Testis (tissue), 3 donors: ENCODE measurements around the gene C5orf63. TPM values are rescaled to one million over a fixed set of nuclear protein-coding genes. Genes with fewer than 3 reads are reported as not detected.
"Not testable (repeated sequence)": the region's sequence is repeated elsewhere in the genome, so short reads cannot be mapped to it uniquely, and the experiment has no call there.

ENCODE experiments used
- DNase-seq: peaks from one replicate; pipeline ENCODE4 v3.0.0-alpha.2; 2019
- H3K27ac ChIP-seq, 2 donors: fragments of 200-600 bp; sonication (generic); one replicate each; pipeline ENCODE4 v1.5.1; 2019
- H3K27me3 ChIP-seq: fragments of 200-600 bp; sonication (generic); one replicate; pipeline ENCODE4 v1.5.1; 2019
- H3K36me3 ChIP-seq: fragments of 200-600 bp; sonication (generic); one replicate; pipeline ENCODE4 v1.5.1; 2017; ENCODE audit warnings: low read depth; ENCODE audit errors: missing control alignments
- H3K4me1 ChIP-seq: fragments of 200-600 bp; sonication (generic); one replicate; pipeline ENCODE4 v1.5.1; 2019
- H3K4me3 ChIP-seq, 2 donors: fragments of 200-600 bp; sonication (generic); one replicate each; pipeline ENCODE4 v1.5.1; 2017 to 2019
- H3K9me3 ChIP-seq: fragments of 200-600 bp; sonication (generic); one replicate; pipeline ENCODE4 v1.5.1; 2017
- POLR2A ChIP-seq: fragments of 450-650 bp; IDR thresholded peaks from one replicate; pipeline ENCODE4 v1.6.1; 2017; ENCODE audit warnings: antibody characterized with exemption, mild to moderate bottlenecking, moderate library complexity
- WGBS, 2 donors: methylation state at CpG; one replicate each; pipeline ENCODE4 v1.1.5; 2018; 5-methylcytosine and 5-hydroxymethylcytosine counted together
- intact Hi-C: fragments of 100-400 bp; cut with DNase I; formaldehyde crosslinking; loops from one replicate; pipeline ENCODE4 v1.15.1; 2023; ENCODE audit warnings: low total_unique reads
- polyA plus RNA-seq: library from polyadenylated mRNA; stranded (reverse); fragments of 350-450 nt; fragmentation: Illumina TruSeq; extraction: RNeasy Lipid Tissue Mini Kit (QIAGEN cat#74804); gene quantifications from one replicate; pipeline ENCODE4 v1.2.3, GENCODE V29; 2014; ENCODE audit warnings: low read depth, low replicate concordance; ENCODE audit not compliant: insufficient read depth
- total RNA-seq, 2 donors: library from RNA; depleted of rRNA; stranded (reverse); fragments of >200 nt; gene quantifications; one replicate each; pipeline ENCODE4 v1.2.3, GENCODE V29; 2016
- TF ChIP-seq, protein P1 (sequence below), 3 experiments: fragments of 450-650 bp in 2 of 3; fragments of 200-600 bp in 1 of 3; sonication (generic) in 1 of 3; IDR thresholded peaks; one replicate each; pipeline ENCODE4 v1.5.1; 2016 to 2019; ENCODE audit warnings: antibody characterized with exemption in 3 of 3, mild to moderate bottlenecking in 2 of 3, moderate library complexity in 1 of 3

C5orf63 gene
- total and polyA plus RNA-seq, 3 donors from 2014 or later = 17.8 to 27.4 (median 18.9) TPM

- Histone ChIP-seq H3K27ac (peak overlapping the region in 1 of 2 donors; percentile 13), H3K9me3 (no peaks in the 10 kb centered on the region), H3K4me3 (no peak overlapping the region), H3K4me1 (peaks cover 11% of the 10 kb centered on the region), H3K27me3 (no peaks in the 10 kb centered on the region), H3K36me3 (no peaks in the 10 kb centered on the region)
- DNase-seq = no peak
- whole genome bisulfite sequencing, 2 donors = 79% methylated on average over 6 of the region's 6 CpGs
- no peak for TF ChIP-seq POLR2A
- TF ChIP-seq, protein P1, sequence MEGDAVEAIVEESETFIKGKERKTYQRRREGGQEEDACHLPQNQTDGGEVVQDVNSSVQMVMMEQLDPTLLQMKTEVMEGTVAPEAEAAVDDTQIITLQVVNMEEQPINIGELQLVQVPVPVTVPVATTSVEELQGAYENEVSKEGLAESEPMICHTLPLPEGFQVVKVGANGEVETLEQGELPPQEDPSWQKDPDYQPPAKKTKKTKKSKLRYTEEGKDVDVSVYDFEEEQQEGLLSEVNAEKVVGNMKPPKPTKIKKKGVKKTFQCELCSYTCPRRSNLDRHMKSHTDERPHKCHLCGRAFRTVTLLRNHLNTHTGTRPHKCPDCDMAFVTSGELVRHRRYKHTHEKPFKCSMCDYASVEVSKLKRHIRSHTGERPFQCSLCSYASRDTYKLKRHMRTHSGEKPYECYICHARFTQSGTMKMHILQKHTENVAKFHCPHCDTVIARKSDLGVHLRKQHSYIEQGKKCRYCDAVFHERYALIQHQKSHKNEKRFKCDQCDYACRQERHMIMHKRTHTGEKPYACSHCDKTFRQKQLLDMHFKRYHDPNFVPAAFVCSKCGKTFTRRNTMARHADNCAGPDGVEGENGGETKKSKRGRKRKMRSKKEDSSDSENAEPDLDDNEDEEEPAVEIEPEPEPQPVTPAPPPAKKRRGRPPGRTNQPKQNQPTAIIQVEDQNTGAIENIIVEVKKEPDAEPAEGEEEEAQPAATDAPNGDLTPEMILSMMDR (IDR thresholded peaks at IDR 0.05) = no peak
- intact Hi-C loops = no loop called here
Observed at GRCh38 chr5:127008300-127008975, 64.9 kb downstream of the C5orf63 start.

- no peak overlapping the region for H3K27ac ChIP-seq
- TF ChIP-seq POLR2A = no peak
- TF ChIP-seq, protein P1 (IDR thresholded peaks at IDR 0.05) = no peak
- H3K9me3 ChIP-seq = no peaks in the 10 kb centered on the region
- no peak for DNase-seq
- H3K36me3 ChIP-seq = no peaks in the 10 kb centered on the region
- H3K27me3 ChIP-seq = no peaks in the 10 kb centered on the region
- H3K4me1 ChIP-seq = peaks cover 7% of the 10 kb centered on the region
- intact Hi-C loops = no loop called here
- H3K4me3 ChIP-seq = no peak overlapping the region
- 81 to 90% methylated on average over 1 of the region's 1 CpG for WGBS, 2 donors
Observed at GRCh38 chr5:127007522-127007921, 65.8 kb downstream of the C5orf63 start.

DNA sequence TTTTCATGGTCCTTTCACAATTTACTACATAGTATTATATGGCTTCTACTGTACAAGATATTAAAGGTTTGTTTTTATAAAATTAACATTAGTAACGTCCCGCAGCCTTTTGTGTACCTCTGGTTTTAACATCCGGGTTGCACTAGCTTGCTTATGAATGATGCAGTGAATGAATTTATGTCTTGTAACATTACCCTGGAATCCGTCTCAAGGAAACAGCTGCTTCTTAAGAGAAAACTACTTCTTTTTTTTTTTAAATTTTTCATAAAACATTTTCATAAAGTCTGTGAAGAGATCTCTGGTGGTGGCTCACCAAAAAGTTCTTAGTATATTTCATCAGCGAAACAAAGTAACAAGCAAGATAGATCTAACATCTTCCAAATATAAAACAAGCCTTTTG lies 66.6 kb downstream of the C5orf63 start:
- WGBS, 2 donors = 17 to 32% methylated on average over 5 of the region's 5 CpGs
- DNase-seq = no peak
- no peaks in the 10 kb centered on the region for H3K36me3 ChIP-seq
- intact Hi-C loops = no loop called here
- H3K4me1 ChIP-seq = peaks cover 4% of the 10 kb centered on the region
- H3K27ac ChIP-seq = peak overlapping the region; percentile 9 to 28
- H3K9me3 ChIP-seq = no peaks in the 10 kb centered on the region
- no peak for TF ChIP-seq POLR2A
- TF ChIP-seq, protein P1 (IDR thresholded peaks at IDR 0.05) = no peak
- no peaks in the 10 kb centered on the region for H3K27me3 ChIP-seq
- no peak overlapping the region for H3K4me3 ChIP-seq

GRCh38 chr5:127005282-127005681 lies 68.0 kb downstream of the C5orf63 start:
- intact Hi-C loops, H3K36me3 ChIP-seq, H3K9me3 ChIP-seq, H3K27me3 ChIP-seq, DNase-seq, H3K27ac ChIP-seq, H3K4me1 ChIP-seq, H3K4me3 ChIP-seq: not testable (repeated sequence)
- 90 to 93% methylated on average over 3 of the region's 3 CpGs for WGBS, 2 donors

DNA sequence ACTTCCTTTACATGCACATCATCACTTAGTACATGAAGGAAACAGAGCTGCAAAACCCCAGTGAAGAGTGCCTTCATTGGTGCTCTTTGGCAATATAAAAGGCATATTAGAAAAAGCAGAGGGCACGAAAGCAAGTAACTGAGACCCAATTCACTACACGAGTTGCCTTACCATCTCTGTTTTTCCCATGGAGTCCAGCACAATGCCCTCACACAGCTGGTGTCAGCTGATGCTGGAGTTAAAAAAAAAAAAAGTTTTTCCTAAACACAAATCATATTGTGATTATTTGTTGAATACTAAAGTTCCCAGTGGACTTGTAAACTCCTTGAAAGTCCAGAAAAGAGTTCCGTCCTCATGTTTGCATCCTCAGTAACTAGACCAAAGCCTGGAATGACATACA lies 68.6 kb downstream of the C5orf63 start:
- H3K27me3 ChIP-seq = no peaks in the 10 kb centered on the region
- TF ChIP-seq, protein P1 (IDR thresholded peaks at IDR 0.05) = no peak
- no peak for TF ChIP-seq POLR2A
- peaks cover 4% of the 10 kb centered on the region for H3K4me1 ChIP-seq
- 73 to 88% methylated on average over 3 of the region's 3 CpGs for WGBS, 2 donors
- no peak for DNase-seq
- no peak overlapping the region for H3K4me3 ChIP-seq
- no peaks in the 10 kb centered on the region for H3K9me3 ChIP-seq
- intact Hi-C loops = no loop called here
- no peaks in the 10 kb centered on the region for H3K36me3 ChIP-seq
- H3K27ac ChIP-seq = no peak overlapping the region
